Stimulated activated CD4-positive, alpha-beta T cell treated with anti-CD3 and anti-CD28 coated beads, Interleukin-2, amount 100 ng/mL, for 48 hours (primary cell): ENCODE results near the gene S100A9.
"Not testable (repeated sequence)": the region's sequence is repeated elsewhere in the genome, so short reads cannot be mapped to it uniquely, and the experiment has no call there.

Experiments
- DNase-seq, 2 donors: peaks; one replicate each; pipeline ENCODE4 v3.0.0-alpha.2; 2020

S100A9 gene

DNA sequence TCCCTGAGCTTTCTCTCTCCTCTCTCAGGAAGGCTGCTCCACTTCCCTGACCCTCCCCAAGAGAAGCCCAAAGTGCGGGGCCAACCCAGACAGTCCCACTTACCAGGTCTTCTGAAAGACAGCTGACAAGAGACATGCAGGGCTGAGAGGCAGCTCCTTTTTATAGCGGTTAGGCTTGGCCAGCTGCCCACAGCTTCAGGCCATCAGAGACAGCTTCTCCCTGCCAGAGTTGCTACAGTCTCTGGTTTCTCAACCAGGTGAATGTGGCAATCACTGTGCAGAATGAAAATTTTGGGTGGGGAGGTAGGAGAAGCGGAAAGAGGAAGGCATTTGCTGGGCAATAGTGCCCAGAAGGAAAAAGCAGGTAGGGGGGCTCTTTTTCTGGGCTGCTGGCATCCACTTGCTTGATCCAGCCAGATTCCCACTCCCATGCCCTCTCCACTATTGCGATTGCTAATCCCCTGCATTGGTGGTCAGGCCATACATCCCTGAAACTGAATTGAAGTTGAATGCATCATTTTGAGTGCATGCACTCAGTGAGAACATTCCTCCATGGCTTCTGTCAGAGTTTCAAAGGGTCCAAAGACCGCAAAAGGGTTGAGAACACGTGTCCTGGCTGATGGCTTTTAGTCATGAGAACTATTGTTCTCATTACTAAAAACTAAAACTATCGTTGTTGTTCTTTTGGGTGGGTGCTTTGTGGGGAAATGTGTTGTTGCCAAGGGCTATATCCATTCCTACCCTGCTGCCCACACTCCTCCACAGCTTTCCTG is 33.5 kb downstream of the S100A9 start, which contains the start of gene S100A8:
Gene S100A8 (minus strand): TSS at position 136 of the 773 bp plus-strand sequence. CDS start 538 bp downstream, outside the sequence.
- DNase-seq: no peak

DNA sequence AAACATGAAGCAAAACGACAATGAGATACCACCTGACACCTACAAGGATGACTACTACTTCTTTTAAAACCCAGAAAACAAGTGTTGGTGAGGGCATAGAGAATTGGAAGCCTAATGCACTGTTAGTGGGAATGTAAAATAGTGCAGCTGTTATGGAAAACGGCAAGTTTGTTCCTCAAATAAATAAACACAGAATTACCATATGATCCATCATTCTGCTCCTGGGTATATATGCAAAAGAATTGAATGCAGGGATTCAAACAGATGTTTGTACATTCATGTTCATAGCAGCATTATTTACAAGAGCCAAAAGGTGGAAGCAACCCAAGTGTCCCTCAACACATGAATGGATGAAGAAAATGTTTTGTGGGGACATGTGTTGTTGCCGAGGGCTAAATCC is 34.6 kb downstream of the S100A9 start:
- no peak for DNase-seq

DNA sequence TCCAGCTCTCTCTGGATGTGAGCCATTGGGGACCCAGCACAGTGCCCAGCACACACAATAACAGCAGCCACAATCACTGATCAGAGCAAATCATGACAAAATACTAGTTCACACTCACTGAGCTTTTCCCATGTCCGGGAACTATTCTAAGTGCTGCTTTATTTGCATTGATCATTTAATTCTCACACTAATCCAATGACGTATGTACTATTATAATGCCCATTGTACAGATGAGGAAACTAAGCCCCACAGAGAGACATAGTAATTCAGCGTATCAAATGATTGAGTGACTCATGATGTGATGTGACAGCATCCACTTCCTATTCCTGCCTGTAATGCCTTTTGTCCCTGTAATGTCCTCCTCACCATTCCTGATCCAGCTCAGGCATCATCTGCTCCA is 35.2 kb downstream of the S100A9 start:
- no peak for DNase-seq

DNA sequence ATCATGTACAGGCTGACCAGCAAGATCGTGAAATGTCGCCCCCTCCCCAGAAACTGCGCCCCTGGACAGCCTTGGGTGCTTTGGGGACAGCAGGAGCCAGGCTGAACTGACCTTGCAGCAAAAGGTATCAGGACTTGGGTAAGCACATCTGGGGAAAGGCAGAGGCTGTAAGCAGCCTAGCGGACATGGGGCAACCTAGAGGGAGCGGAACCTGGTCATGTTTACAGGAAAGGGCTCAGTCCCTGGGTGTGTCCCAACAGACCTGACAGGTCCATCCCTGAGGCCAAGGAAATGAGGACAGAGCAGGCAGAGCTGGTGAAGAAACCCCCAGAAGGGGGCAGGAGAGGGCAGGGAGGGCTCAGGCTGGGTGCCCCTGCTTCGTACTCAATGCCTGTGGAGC is 36.3 kb downstream of the S100A9 start:
- no peak for DNase-seq

DNA sequence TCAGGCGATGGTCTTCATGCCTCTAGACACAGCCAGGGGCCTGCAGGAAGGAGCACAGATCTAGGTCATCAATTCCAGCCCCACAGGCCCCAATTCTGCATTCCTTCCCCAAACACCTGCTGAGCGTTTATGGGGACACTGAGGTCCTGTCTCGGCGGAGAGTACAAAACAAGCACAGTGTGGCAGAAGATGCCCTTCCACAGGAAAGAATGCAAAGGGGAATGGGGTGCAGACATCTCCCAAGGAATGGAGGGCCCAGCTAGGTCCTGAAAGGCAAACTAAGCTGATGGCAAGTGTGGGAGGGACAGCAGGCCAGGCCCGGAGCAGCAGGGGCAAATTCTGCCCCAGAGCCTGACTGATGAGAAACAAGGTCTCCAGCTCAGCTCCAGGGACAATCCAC is 36.7 kb downstream of the S100A9 start:
- DNase-seq: no peak

DNA sequence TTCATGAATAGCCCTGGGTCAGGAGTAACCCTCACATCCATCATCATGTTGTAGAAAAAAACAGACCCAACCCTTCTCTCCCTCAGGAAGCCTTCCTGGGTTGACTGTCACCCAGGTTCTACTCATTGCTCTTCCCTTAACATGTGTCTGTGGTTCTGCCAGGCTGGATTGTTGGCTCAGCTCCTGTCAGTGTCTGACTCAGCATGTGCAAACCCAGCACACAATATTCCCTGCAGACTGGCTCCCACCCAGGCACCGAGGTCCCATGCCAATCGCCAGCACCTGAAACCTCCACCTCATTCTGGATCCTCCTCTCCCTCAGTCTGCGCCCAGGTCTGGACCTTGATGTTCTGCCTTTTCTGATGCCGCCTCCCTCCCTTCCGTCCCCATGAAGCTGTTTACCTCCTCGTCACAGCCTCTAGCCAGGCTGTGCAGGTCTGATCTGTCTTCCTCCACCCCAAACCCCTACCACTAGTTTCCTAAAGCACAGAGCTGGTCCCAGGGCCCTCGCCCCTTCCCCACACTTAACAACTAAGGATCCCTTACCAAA is 37.6 kb downstream of the S100A9 start:
- no peak for DNase-seq

DNA sequence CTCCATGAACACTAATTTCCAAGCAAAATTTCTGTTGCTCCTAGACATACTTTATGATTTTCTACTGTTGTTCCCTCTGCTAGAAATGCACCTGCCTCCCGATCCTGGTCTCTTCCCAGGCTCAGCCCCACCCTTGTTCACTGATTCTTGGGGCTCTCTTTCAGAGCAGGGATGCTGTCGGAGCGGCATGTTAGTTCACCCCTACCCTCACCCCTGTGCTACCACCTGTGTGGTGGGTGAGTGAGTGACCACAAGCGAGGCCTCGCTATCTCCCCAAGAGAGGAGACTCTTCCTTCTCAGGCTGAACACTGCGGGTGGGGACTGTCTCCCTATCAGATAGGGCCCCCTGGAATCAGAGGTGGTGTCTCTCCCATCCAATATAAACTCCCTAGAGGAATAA is 38.1 kb downstream of the S100A9 start:
- no peak for DNase-seq

DNA sequence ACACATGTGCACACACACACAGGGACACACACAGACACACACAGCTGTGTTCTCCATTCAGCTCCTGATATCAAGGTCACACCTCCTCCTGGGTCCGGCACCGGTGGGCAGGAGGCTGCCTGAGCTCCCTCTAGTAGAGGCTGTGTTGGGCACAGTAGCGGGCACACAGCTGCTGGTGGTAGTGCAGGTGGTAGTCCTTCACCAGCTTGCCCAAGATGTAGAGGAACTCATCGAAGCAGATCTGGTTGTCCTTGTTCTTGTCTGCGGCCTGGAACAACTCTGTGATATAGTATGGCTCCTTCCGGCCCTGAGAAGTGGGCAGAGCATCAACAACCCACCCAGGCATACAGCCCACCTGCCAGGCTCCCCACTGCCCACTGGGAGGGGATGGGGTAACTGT is 38.8 kb downstream of the S100A9 start:
- no peak for DNase-seq

DNA sequence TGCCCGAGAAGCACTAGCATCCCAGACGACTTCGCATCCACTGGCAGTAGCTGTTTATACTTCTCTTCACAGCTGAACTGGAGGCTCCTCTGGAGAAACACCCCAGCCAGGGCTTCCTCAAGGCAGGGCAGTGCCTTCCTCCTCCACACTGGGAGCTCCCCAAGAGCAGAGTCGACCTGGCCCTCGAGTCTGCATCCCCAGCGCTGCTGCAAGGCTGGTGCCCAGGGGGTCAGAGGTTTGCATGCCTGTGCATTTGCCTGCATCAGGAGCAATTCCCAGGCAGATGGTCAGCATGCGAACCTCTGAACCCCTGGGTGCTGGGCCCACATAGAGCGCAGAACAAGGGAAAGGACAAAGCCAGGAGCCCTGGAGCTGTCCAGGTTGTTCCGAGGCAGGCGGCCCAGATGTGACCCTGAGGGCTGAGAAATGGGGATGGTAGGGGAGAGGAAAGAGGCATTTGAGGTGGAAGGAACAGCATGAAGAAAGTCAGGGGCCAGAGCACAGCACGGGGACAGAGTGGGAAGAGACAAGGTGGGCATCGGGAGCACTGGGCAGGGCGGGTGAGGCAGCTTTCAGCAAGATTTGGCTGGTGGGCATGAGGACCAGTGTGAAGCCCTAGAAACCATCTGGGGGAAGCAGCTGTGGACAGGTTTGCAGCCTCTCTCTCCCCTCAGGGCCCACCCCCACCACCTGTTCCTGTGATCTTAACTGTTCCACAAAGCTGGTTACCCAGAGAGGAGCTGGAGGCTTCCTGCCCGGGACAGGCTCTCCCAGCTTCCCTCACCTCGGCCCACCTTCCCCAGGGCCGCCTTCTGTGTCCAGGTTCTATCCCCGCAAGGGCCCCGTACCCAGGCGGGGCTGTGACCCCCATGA is 39.6 kb downstream of the S100A9 start:
- no peak for DNase-seq

DNA sequence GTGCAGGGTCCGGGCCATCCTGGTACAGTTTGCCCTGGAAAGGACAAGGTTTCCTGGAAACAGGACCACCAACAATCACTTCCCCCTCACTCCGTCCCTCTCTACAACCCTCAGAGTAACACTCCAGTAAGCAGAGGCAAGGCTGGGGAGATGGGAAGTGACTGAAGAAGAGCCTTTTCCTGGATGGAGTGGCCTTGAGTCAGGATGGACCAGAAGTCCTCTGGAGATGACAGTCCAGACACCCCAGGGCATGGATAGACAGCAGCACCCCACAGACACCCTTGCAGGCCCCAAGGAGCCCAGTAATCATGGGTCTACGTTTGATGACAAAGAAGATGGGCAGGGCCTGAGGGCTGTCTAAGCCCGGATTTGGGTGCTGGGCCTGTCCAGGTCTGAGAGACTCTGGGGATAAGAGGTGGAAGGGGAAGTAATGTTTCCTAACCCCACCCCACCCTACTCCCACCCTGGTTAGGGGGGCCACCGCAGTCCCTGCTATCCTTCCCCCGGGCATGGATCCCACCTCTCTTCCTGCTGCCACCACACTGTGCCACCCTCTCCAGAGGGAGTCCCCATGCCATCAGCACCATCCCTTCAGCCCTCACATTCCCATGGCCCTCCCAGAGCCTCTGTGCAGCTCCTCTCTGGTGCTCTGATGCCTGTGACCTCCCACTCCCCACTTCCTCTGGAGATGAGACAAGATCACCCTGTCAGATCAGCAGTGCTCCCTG is 40.4 kb downstream of the S100A9 start:
- DNase-seq: no peak

DNA sequence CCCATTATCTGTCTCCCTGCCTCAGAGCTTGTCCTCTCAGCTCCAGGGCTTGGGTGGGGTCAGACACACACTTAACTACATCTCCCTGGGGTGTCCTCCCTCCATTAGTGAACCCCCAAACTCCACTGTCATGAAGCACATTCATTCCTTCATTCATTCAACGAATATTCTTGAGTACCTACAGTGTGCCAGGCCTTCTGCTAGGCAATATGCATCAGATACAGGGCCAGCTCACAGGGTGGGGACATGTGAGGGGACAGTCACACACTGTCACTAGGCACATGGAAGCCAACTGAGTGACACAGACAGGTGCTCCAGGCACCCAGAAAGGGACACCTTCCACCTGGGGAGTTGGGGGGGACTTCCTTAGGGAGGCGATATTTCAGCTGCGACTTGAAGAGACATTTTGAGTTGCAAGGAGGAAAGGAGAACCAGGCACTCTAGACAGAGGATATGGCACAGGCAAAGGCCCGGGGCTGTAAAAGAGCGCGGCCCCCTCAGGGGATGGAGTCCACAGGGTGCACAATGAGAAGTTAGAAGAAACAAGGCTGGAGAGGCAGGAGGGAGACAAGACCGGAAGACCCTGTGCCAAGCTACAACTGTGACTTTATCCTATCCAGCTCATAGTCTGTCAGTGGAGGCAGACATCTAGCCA is 41.9 kb downstream of the S100A9 start:
- DNase-seq: no peak

DNA sequence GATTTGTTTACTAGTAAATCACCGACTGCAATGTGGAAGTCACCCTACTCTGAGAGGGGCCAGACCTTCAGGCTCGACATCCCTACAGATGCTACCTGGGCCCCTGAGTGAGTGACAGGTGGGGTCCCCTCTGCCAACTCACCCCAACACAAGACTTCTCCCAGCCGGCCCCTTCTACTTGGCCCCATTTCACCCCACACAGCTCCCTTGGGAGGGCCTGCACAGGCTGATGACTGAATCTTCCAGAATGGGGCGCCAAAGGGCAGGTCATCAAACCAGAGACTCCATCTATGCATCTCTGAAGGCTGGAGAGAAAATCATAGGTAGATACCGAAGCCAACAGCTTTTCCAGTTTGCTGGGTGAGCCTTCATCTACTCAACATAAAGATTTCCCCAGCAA is 42.6 kb downstream of the S100A9 start:
- DNase-seq: no peak

DNA sequence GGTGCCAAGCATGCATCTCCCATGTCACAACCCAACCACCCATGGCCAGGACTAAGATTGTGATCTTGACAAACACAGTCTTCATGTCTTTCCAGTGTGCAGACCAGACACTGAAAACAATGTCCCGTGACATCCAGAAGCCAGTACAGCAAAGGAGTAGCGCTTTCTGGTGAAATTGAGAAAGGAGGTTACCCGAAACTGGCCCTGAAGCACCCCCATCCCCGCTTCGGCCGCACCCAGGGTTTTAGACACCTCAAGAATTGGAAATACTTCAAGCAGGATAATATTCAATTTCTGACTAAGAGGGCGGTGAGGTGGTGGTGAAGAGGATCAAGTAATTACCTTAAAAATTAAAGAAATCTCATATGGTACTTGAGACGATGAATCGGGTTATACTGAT is 43.8 kb downstream of the S100A9 start:
- no peak for DNase-seq

DNA sequence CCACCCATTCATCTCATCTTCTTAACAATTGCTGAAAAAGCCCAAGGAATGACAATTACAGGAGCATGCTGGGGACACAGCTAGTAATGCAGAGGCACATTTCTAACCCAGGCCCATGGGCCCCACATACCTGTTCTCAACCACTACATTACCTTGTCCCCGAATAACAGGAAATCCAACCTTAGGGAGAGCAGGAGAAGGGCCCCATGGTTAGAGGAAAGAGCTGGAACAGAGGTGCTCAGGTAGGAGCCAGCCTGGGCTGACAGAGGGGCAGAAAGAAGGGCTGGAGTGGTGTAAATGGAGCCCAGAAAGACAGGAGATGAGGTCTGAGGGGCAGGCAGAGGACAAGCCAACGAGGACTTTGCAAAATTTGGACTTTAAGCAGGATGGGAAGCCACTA is 44.6 kb downstream of the S100A9 start:
- no peak for DNase-seq

DNA sequence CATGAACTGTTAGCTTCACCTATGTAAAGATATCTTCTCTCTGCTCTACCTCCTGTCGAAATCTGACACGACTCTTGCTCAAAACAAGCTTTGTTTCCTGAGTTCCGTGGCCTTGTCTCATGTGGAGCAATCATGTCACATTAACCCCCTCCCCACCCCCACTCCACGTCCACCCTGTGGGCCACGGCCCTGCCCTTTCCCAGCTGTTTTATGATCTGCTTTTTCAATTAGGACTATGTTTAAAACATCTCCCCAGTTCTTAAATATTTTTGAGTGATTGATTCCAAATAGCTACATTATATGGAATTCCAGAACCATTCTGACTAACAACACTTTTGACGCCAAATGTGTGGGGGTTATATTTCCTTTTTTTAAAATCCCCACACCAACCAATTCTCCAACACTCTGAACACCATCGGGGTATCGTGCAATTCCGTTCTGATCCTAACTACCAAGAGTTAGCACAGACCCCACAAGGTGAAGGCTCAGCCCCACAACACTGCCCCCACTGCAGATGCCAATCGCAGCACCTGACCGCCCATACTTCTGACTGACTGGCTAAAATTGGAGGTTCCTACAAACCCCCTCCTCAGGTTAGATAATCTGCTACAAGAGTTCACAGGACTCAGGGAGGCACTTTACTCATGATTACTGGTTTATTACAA is 45.9 kb downstream of the S100A9 start:
- DNase-seq: no peak

DNA sequence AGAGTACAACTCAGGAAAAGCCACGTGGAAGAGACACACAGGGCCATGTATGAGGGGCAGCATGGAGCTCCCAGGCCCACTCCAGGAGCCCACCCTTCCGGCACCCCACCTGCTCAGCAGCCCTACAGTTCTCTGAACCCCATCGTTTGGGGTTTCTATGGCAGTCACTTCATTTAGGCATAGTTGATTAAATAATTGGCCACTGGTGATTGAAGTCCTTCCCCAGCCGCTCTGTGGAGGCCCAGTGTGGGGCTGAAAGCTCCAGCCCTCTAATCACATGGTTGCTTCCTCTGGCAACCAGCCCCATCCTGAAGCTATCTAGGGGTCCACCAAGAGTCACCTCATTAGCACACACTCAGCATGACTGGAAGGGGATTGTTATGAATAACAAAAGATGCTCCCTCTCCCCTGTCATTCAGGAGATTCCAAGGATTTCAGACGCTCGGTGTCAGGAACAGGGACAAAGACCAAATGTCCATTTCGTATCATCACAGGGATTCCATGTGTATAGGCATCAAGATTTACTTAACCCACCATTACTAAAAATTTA is 46.5 kb downstream of the S100A9 start:
- no peak for DNase-seq

DNA sequence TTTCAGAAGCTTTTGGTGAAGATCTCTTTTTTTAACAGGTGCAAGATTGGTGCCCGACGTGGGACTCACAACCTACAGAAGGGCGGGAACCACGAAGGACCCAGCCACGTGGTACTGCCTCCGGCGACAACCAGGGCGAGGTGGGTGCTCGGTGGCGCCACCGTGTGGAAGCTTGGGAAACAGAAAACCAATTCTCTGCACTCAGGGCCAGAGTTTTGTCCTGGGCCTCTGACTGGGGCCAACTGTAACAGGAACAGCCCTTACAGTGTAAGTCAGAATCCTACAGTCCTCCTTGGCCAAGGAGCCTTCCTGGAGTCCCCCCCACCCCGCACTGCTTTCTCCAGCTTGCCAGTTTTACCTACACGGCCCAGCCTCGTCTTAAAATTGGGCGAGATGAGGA is 47.1 kb downstream of the S100A9 start:
- peak; percentile 53 to 68 for DNase-seq

DNA sequence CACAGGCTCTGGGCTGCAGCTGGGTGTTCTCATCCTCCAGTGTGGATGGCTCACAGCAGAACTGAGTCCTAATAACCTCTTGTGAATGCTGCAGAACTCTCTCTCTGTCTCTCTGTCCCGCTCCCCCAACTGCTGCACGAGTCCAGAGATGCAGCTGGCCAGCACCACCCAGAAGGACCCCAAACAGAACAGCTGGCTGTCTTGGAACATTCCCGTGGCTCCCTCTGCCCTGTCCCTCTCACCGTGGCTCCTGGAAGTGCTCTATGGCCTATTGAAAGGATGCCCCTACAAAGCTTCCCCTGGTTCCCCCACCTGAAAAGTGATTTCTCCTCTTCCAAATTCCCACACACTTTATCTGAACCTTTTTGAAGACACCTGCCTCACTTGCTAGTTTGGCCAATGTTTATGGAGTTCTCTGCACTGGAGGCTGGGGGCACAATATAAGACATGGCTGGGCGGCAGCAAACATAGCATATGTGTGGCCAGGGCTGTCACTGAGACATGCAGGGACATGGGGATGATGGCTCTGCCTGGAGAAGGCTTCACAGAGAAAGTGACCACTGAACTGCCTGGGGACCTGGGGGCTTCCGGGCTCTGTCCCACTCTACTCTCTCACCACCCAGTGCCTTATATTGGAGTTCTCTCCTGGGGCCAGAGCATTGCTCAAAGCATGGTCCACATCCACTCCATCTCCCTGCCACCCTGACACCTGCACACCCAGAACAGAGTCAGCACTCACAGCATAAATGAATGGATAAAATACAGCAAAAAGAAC is 48.4 kb downstream of the S100A9 start:
- DNase-seq: not testable (repeated sequence)

DNA sequence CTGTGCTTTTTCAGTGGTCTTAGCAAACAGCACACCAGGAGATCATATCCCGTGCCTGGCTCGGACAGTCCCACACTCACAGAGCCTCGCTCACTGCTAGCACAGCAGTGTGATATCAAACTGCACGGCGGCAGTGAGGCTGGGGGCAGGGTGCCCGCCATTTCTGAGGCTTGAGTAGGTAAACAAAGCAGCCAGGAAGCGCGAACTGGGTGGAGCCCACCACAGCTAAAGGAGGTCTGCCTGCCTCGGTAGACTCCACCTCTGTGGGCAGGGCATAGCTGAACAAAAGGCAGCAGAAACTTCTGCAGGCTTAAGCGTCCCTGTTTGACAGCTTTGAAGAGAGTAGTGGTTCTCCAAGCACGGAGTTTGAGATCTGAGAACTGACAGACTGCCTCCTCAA is 49.6 kb downstream of the S100A9 start:
- not testable (repeated sequence) for DNase-seq
